ENCODE results near the gene NOS1.

Gene NOS1

DNA sequence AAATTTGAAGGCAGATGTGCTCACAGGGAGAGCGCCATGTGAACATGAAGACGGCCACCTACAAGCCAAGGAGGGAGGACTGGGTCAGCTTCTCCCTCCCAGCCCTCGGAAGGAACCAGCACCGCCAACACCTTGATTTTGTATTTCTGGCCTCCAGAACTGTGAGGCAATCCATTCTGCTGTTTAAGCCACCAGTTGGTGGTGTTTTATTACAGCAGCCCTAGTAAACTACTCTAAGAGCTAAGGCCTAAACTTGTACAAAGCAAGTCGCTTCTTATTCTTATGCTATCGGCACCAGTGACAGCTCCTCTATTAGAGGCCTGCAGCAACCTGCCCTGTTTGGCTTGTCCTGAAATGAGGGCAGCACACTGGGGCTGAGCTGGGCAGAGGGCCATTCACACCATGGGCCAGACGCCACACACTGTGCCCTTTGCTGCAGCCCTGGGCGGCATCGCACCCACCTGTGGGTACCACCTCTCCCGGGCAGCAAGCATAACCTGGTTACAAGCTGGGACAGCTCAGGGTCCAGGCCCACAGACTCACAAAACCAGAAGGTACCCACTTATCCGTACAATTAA, 62.7 kb downstream of the NOS1 start:
- no peaks in the 10 kb centered on the region for H3K4me1 Mint-ChIP-seq (ENCODE audit: low read depth in 2 of 2)
- H3K27me3 Mint-ChIP-seq, result peaks cover 19 to 37% of the 10 kb centered on the region in 2 donors
- H3K27ac Mint-ChIP-seq, result no peak overlapping the region
- ATAC-seq (replicated peaks) (no peak), DNase-seq (no peak)
- H3K4me3 Mint-ChIP-seq, result no peak overlapping the region
- H3K9me3 Mint-ChIP-seq, result peaks cover 0 to 5% of the 10 kb centered on the region in 2 donors
- no peaks in the 10 kb centered on the region for H3K36me3 Mint-ChIP-seq (ENCODE audit: insufficient read depth)

GRCh38 chr12:117298191-117298590, 63.2 kb downstream of the NOS1 start:
- no peaks in the 10 kb centered on the region for H3K4me1 Mint-ChIP-seq (ENCODE audit: low read depth in 2 of 2)
- peaks cover 0 to 5% of the 10 kb centered on the region in 2 donors for H3K9me3 Mint-ChIP-seq
- H3K27me3 Mint-ChIP-seq, result peaks cover 19 to 42% of the 10 kb centered on the region in 2 donors
- ATAC-seq (replicated peaks), result no peak
- DNase-seq, result no peak
- no peak overlapping the region for H3K27ac Mint-ChIP-seq
- H3K36me3 Mint-ChIP-seq (ENCODE audit: insufficient read depth), result no peaks in the 10 kb centered on the region
- H3K4me3 Mint-ChIP-seq, result no peak overlapping the region

GRCh38 chr12:117294189-117294603, 67.2 kb downstream of the NOS1 start:
- H3K4me3 Mint-ChIP-seq, result no peak overlapping the region
- DNase-seq (no peak), ATAC-seq (replicated peaks) (no peak)
- H3K36me3 Mint-ChIP-seq (ENCODE audit: insufficient read depth), result no peaks in the 10 kb centered on the region
- H3K9me3 Mint-ChIP-seq, result peaks cover 5% of the 10 kb centered on the region in 2 donors
- H3K4me1 Mint-ChIP-seq (ENCODE audit: low read depth in 2 of 2), result no peaks in the 10 kb centered on the region
- H3K27me3 Mint-ChIP-seq, result peaks cover 12 to 66% of the 10 kb centered on the region in 2 donors
- no peak overlapping the region for H3K27ac Mint-ChIP-seq

DNA sequence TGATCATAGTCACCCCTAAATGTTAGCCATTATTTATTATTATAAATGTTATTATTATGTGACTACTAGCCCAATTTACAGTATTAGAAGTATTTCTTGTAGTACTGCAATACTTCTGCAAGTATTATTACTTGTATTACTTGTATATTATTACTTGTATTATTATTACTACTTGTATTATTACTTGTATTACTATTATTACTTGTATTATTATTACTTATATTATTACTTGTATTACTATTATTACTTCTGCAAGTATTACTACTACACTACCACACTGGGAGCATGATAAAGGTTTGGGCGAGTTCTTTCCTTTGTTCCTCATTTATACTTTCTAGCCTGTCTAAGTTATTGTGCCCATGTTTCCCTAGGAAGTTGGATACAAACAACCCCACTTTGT, 67.9 kb downstream of the NOS1 start:
- DNase-seq (no peak), ATAC-seq (replicated peaks) (no peak)
- H3K4me1 Mint-ChIP-seq (ENCODE audit: low read depth in 2 of 2), result no peaks in the 10 kb centered on the region
- H3K27ac Mint-ChIP-seq, result no peak overlapping the region
- peaks cover 12 to 68% of the 10 kb centered on the region in 2 donors for H3K27me3 Mint-ChIP-seq
- H3K36me3 Mint-ChIP-seq (ENCODE audit: insufficient read depth), result no peaks in the 10 kb centered on the region
- H3K9me3 Mint-ChIP-seq, result peaks cover 5% of the 10 kb centered on the region in 2 donors
- H3K4me3 Mint-ChIP-seq, result no peak overlapping the region

- DNase-seq (no peak), ATAC-seq (replicated peaks) (no peak)
- Mint-ChIP-seq H3K4me1 (ENCODE audit: low read depth in 2 of 2) (no peaks in the 10 kb centered on the region), H3K27me3 (peaks cover 11 to 60% of the 10 kb centered on the region in 2 donors), H3K27ac (no peak overlapping the region), H3K9me3 (peaks cover 5% of the 10 kb centered on the region in 2 donors), H3K36me3 (ENCODE audit: insufficient read depth) (no peaks in the 10 kb centered on the region), H3K4me3 (no peak overlapping the region)
Measured at GRCh38 chr12:117292688-117293087, 68.7 kb downstream of the NOS1 start.

- H3K27me3 Mint-ChIP-seq, result peaks cover 0 to 18% of the 10 kb centered on the region in 2 donors
- no peaks in the 10 kb centered on the region for H3K4me1 Mint-ChIP-seq (ENCODE audit: low read depth in 2 of 2)
- peaks cover 0 to 7% of the 10 kb centered on the region in 2 donors for H3K9me3 Mint-ChIP-seq
- DNase-seq (no peak), ATAC-seq (replicated peaks) (no peak)
- H3K27ac Mint-ChIP-seq, result no peak overlapping the region
- no peaks in the 10 kb centered on the region for H3K36me3 Mint-ChIP-seq (ENCODE audit: insufficient read depth)
- no peak overlapping the region for H3K4me3 Mint-ChIP-seq
Measured at GRCh38 chr12:117284140-117284539, 77.3 kb downstream of the NOS1 start.

- no peak overlapping the region for H3K27ac Mint-ChIP-seq
- ATAC-seq (replicated peaks) (no peak), DNase-seq (no peak)
- H3K36me3 Mint-ChIP-seq (ENCODE audit: insufficient read depth), result no peaks in the 10 kb centered on the region
- H3K4me3 Mint-ChIP-seq, result no peak overlapping the region
- H3K27me3 Mint-ChIP-seq, result peaks cover 3 to 22% of the 10 kb centered on the region in 2 donors
- H3K9me3 Mint-ChIP-seq, result peaks cover 0 to 7% of the 10 kb centered on the region in 2 donors
- H3K4me1 Mint-ChIP-seq (ENCODE audit: low read depth in 2 of 2), result no peaks in the 10 kb centered on the region
Measured at GRCh38 chr12:117282490-117282889, 78.9 kb downstream of the NOS1 start.

DNA sequence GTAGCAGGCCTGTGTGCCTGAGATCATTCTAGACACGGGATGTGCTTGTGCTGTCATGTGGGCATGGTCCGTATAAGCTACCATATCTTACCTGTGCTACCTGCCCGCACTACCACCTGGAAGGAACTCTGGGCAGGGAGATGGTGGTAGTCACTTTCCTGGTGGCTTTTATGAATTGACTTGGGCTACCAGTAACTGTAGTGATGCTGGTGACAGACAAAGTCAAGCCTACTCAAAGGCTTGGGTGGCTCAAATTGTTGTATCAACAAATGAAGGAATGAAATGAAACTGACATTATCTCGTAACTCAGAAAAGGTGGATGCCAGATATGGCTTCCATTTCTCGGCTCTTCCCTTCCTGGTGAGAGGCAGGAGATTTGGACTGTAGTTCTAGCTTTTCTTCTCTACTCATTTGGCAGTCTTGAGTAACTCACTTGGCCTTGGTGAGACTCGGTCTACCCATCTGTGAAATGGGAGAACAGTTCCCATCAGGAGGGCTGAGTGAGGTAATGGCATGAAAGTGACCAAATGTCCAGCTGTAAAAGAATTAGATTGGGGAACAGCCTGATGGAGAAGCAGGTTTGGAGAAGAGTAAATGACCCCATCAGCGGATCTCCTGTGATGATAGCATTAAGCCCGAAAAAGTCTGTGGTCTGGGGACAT, 81.3 kb downstream of the NOS1 start:
- Mint-ChIP-seq H3K27me3 (peaks cover 15 to 35% of the 10 kb centered on the region in 2 donors), H3K27ac (no peak overlapping the region), H3K36me3 (ENCODE audit: insufficient read depth) (peaks cover 2% of the 10 kb centered on the region), H3K4me3 (no peak overlapping the region), H3K4me1 (ENCODE audit: low read depth in 2 of 2) (no peaks in the 10 kb centered on the region), H3K9me3 (peaks cover 0 to 7% of the 10 kb centered on the region in 2 donors)
- no peak for ATAC-seq (replicated peaks)
- DNase-seq, result no peak

DNA sequence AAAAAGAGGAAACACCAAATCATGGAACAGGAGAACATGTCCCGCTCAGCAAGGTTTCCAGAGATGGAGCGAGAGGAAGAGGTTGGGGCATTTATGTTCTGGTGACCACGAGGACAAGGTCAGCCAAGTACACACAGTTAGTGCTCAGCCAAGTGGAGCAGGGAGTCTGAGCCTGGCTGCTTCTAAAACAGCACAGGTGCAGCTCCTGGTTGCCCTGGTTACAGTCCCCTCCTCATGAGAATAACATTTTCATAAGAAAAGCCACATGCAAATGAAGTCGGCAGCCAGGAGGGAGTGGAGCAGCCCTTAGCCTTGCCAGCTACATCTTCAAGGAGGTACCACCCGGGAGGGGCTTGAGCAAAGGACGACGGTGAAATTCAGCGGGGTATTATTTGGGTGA, 81.8 kb downstream of the NOS1 start:
- no peak for DNase-seq
- Mint-ChIP-seq H3K36me3 (ENCODE audit: insufficient read depth) (peaks cover 2% of the 10 kb centered on the region), H3K27ac (no peak overlapping the region), H3K27me3 (peaks cover 15 to 35% of the 10 kb centered on the region in 2 donors), H3K9me3 (peaks cover 0 to 7% of the 10 kb centered on the region in 2 donors), H3K4me1 (ENCODE audit: low read depth in 2 of 2) (no peaks in the 10 kb centered on the region), H3K4me3 (no peak overlapping the region)
- ATAC-seq (replicated peaks), result no peak

DNA sequence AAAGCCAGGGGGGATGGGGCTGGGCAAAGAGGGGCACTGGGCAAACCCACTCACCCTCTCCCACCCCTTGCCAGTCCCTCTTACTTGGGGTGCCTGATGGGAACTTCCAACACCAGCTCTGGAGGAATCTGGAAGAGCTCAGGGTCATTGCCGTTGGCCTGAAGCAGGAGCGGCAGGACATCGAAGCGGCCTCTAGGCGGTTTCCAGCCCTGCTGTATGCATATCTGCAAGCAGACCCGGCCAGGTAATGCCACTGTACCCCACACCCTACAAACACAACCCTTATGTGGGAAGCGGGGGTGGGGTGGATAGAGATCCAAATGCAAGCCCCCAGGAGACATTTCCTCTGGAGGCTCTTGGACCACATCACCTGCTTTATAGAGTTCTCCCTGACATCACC, 83.6 kb downstream of the NOS1 start:
- Mint-ChIP-seq H3K4me1 (ENCODE audit: low read depth in 2 of 2) (no peaks in the 10 kb centered on the region), H3K36me3 (ENCODE audit: insufficient read depth) (peaks cover 2% of the 10 kb centered on the region), H3K4me3 (no peak overlapping the region), H3K27ac (no peak overlapping the region), H3K9me3 (peaks cover 0 to 7% of the 10 kb centered on the region in 2 donors), H3K27me3 (peaks cover 27 to 50% of the 10 kb centered on the region in 2 donors)
- no peak for ATAC-seq (replicated peaks)
- DNase-seq, result no peak

DNA sequence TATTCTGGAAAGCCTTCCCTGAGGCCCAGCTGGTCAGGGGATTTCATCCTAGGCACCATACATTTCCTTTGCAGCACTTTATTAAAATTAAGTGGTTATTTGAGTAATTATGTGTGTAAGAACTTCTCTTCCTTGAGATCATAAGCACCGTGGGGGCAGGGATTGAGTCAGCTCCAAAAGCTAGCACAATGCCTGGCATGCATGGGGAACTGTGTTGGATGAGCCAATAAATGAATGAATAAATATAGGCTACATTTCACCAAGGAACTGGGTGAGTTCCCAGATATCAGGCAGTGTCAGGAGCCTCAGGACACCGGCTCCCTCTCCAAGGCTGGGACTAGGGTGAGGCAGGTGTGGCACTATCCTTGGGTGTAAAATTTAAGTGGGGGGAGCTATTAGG, 88.3 kb downstream of the NOS1 start:
- Mint-ChIP-seq H3K27me3 (peaks cover 34 to 64% of the 10 kb centered on the region in 2 donors), H3K4me1 (ENCODE audit: low read depth in 2 of 2) (no peaks in the 10 kb centered on the region), H3K27ac (no peak overlapping the region), H3K4me3 (no peak overlapping the region), H3K36me3 (ENCODE audit: insufficient read depth) (peaks cover 2% of the 10 kb centered on the region), H3K9me3 (no peaks in the 10 kb centered on the region)
- DNase-seq (no peak), ATAC-seq (replicated peaks) (no peak)

- DNase-seq, result no peak
- Mint-ChIP-seq H3K4me3 (no peak overlapping the region), H3K27ac (no peak overlapping the region), H3K27me3 (peaks cover 33 to 62% of the 10 kb centered on the region in 2 donors), H3K4me1 (ENCODE audit: low read depth in 2 of 2) (no peaks in the 10 kb centered on the region), H3K36me3 (ENCODE audit: insufficient read depth) (peaks cover 2% of the 10 kb centered on the region), H3K9me3 (no peaks in the 10 kb centered on the region)
- no peak for ATAC-seq (replicated peaks)
Measured at GRCh38 chr12:117272690-117273089, 88.7 kb downstream of the NOS1 start.

DNA sequence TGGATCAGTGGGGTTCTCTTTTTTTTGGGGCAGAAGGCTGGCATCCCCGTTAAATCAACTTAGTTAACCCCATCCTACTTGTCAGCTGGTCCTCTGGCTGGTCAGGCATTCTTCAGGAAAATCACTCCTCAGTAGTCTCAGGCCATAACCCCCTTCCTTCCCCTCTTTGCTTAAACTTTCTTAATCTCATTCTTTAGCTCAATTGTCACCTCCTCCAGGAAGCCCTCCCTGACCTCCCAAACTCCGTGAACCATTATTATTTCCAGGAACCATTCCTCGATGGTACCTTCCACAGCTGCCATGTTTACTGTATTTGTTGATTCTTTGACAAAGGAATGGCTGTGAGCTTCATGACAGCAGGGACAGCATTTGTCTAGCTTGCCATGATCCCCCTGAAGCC, 98.7 kb downstream of the NOS1 start:
- Mint-ChIP-seq H3K4me3 (no peak overlapping the region), H3K27me3 (peaks cover 10 to 34% of the 10 kb centered on the region in 2 donors), H3K27ac (no peak overlapping the region), H3K4me1 (ENCODE audit: low read depth in 2 of 2) (no peaks in the 10 kb centered on the region), H3K36me3 (ENCODE audit: insufficient read depth) (no peaks in the 10 kb centered on the region), H3K9me3 (no peaks in the 10 kb centered on the region)
- ATAC-seq (replicated peaks) (no peak), DNase-seq (no peak)

DNA sequence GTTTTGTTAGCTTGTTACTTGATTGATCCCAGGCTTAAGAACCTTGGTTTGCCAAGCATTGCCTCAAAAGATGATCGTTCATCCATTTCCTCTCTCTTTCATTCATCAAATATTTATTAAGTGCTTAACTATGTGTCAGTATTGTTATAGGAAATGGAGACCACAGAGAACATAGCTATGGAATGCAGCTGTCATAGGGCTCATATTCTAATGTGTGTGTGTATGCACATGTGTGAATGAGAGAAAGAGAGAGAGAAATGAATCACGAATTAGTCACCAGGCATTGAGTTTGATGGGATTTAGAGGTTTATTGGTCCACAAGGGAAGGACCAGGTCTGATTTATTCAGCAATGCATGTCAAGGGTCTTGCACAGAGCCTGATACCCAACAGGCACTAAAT, 100.2 kb downstream of the NOS1 start:
- Mint-ChIP-seq H3K27ac (no peak overlapping the region), H3K4me3 (no peak overlapping the region), H3K4me1 (ENCODE audit: low read depth in 2 of 2) (no peaks in the 10 kb centered on the region), H3K9me3 (no peaks in the 10 kb centered on the region), H3K27me3 (peaks cover 10 to 35% of the 10 kb centered on the region in 2 donors), H3K36me3 (ENCODE audit: insufficient read depth) (no peaks in the 10 kb centered on the region)
- DNase-seq (no peak), ATAC-seq (replicated peaks) (no peak)

Data from effector memory CD8-positive, alpha-beta T cell (primary cell).